ENCODE data around the gene PAX2.

DNA sequence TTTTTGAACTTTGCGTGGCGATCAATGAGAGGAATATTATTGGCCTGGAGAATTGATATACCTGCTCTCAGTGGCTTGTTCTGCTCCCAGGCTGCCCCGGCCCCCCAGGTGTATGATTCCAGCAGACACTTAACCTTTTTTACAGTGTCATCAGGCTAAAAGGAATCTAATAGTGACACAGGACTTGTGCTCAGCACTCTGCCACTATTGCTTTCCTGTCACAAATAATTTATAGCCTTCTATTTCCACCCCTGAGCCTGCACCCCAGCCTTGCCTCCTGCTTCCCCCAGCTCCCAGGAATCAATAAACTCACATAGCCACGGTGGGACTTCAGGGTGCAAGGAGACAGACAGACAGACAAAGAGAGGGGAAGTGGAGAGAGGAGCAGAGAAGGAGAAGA, 28.3 kb downstream of the PAX2 start:
- TF ChIP-seq, protein P1, sequence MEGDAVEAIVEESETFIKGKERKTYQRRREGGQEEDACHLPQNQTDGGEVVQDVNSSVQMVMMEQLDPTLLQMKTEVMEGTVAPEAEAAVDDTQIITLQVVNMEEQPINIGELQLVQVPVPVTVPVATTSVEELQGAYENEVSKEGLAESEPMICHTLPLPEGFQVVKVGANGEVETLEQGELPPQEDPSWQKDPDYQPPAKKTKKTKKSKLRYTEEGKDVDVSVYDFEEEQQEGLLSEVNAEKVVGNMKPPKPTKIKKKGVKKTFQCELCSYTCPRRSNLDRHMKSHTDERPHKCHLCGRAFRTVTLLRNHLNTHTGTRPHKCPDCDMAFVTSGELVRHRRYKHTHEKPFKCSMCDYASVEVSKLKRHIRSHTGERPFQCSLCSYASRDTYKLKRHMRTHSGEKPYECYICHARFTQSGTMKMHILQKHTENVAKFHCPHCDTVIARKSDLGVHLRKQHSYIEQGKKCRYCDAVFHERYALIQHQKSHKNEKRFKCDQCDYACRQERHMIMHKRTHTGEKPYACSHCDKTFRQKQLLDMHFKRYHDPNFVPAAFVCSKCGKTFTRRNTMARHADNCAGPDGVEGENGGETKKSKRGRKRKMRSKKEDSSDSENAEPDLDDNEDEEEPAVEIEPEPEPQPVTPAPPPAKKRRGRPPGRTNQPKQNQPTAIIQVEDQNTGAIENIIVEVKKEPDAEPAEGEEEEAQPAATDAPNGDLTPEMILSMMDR (IDR thresholded peaks at IDR 0.05): no peak
- TF ChIP-seq POLR2A (IDR thresholded peaks at IDR 0.05): no peak
